Renal cortex interstitium (tissue), 11 donors: Measurements from ENCODE around the gene CAPNS1. TPM values are rescaled to one million over a fixed set of nuclear protein-coding genes. Genes with fewer than 3 reads are reported as not detected.
"Not testable (repeated sequence)": the region's sequence is repeated elsewhere in the genome, so short reads cannot be mapped to it uniquely, and the experiment has no call there.

ENCODE experiments used
- DNase-seq, 11 donors: peaks; one replicate each; pipeline ENCODE4 v3.0.0-alpha.2; 2013; ENCODE audit warnings: low read depth in 9 of 11, low spot score in 4 of 11; ENCODE audit errors: extremely low read depth in 1 of 11
- polyA plus RNA-seq, 3 donors: library from polyadenylated mRNA; unstranded; fragments of 120-200 nt; gene quantifications; one replicate each; pipeline ENCODE4 v1.2.1, GENCODE V29; 2013; ENCODE audit not compliant: insufficient read length in 3 of 3

Gene CAPNS1
- polyA plus RNA-seq, 3 donors = 522 to 608 (median 545) TPM

DNA sequence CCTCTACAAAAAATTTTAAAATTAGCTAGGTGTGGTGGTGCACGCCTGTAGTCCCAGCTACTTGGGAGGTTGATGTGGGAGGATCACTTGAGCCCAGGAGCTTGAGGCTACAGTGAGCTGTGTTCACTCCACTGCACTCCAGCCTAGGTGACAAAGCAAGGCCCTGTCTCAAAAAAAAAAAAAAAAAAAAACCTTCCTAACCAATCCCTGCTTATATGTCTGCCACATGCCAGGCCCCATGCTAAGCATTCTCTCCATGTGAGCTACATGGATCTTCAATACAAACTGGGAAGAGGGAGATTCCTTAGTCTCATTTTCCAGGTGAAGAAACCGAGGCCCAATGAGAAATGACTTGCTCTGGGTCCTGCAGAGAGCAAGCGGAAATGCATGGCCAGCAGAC lies 31.2 kb upstream of the CAPNS1 start:
- no peak for DNase-seq

DNA sequence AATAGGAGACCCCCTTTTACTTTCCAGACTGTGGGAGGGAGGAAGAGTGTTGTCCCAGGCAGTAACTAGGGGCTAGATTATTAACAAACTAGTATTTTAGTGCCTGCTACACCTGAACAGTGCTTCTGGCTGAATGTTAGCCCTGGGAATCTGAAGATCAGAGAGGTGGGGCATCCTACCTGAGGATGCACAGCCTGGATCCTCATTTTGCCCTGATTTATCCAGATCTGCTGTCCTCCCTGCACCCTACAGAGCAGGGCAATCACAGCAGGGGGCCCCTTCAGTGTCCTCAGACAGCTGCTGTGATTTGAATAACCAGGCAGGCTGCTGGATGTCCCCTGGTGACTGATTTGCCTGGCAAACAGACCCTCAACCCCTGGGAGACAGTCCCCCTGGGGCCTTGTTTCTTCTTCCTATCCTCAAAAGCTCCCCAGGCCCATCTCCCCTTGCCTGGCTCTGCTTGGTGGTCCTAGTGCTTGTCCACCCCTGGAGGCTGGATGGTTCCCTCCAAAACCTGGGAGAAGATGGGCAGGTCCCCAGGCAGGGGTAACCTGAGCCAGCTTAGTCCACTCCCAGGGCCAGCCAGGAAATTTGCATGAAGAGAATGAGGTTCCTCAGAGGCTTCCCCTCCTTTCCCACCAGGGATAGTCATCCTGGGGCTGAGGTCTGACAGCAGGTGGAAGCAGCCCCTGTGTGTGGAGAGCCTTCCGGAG lies 29.2 kb upstream of the CAPNS1 start, which contains the start of gene OVOL3:
OVOL3 (plus strand) TSS at position 657 of the 713 bp plus-strand sequence. CDS start 60 bp downstream, outside the sequence.
- DNase-seq = no peak

DNA sequence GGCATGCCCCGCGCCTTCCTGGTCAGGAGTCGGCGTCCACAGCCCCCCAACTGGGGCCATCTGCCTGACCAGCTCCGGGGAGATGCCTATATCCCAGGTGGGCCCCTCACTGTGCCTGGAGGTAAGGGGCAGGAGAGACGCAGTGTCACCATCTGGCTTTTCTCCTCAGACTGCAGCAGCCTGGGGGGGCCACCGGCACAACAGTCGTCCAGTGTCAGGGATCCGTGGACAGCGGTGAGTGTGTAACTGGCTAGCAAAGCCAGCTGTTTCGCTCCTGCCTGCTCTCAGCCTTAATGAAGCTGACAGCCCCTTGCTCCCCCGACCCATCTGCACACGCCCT lies 28.7 kb upstream of the CAPNS1 start:
- no peak for DNase-seq

DNA sequence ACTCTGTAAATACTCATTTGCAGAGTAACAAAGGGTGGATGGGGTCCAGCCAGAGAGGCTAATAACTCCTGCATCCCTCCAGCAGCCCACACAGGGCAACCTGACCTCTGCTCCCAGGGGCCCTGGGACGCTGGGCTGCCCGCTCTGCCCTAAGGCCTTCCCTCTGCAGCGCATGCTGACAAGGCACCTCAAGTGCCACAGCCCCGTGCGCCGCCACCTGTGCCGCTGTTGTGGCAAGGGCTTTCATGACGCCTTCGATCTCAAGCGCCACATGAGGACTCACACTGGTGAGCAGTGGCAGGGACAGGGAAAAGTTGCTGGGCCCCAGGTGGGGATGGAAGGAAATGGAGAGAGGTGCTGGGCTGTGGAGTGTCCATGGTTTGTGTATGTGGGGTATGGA lies 27.2 kb upstream of the CAPNS1 start:
- no peak for DNase-seq

DNA sequence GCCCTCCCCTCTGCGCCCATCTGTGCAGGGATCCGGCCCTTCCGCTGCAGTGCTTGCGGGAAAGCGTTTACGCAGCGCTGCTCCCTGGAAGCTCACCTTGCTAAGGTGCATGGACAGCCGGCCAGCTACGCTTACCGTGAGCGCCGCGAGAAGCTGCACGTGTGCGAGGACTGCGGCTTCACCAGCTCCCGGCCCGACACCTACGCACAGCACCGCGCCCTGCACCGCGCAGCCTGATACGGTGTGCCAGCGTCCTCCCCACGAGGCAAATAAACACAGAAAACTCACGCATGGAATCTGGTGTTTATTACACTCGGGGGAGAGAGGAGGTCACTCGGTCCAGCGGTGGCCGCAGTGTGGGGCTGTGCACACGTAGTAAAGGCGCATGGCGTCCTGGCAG lies 26.4 kb upstream of the CAPNS1 start:
- DNase-seq = no peak

DNA sequence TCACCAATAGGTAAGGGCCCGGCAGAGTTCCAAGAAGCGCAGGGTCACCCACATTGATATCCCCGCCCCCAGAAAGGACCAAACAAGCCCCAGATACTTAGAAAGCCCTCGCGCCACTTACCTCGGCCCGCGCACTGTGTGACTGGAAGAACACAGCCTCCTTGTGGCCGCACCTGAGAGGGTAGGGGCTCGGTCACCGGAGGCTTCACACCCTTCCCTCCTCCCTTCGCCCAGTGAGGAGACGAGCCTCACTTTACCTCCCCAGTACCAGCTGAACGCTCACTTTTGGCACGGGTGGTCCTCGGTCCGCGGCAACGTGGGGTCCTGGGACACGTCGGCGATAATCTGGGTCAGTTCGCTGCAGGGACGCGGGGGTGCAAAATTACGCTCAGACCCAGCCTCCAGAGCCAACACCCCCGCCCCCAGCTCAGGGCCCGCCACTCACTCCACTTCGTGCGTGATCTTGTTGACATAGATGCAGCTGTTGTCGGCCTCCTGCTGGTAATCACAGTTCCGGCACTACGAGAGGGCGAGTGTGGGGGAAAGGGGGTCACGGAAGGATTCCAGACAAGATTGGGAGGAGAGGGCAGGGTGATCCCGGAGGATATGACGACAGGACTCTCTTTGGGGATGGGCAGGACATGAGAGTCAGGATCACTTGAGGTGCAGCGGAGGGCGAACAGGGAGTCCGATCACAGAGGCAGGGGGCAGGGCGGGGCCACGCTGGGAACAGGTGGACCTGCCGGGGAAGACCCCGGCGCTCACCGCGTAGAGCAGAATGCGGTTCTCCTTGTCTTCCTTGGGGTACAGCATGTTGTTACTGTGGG lies 25.8 kb upstream of the CAPNS1 start:
- peak in 1 of 11 donors; percentile 17 for DNase-seq

DNA sequence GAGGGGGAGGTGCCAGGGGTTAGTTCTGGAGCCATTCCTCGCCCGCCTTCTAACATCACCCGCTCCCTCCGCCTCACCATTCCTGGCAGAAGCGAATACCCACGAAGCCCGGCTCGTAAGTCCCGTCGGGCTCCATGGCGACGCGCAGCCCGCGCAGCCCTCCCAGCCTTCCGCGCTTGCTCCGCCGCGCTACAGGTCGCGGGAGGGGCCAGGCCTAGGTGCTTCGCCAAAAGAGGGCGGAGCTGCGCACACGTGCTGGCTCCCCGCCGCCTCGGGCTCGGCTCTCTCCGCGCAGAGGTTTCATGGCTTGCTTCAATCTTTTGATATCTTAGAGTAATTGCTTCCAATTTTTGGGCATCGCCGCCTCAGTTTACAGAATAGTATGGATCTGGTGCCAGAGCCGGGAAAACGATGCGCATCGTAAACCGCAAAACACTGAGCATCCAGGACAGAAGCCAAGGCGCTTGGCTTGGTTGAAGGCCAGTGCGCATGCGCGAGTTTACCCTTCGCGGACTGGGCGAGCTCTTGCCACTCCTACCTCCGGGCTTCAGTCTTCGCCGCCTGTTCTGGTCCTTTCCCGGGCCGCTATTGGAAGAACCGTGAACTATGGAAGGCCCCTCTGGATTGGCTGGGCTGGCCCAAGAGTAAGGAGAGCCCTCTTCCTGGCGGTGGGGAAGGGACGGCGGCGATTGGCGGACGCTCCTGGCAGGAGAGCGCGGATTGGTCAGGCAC lies 25.0 kb upstream of the CAPNS1 start, which contains the start of gene POLR2I:
POLR2I (minus strand) TSS at position 155 of the 732 bp plus-strand sequence; CDS start at position 136, 19 bp downstream.
- DNase-seq = peak; percentile 98 to 100 (median 99)

DNA sequence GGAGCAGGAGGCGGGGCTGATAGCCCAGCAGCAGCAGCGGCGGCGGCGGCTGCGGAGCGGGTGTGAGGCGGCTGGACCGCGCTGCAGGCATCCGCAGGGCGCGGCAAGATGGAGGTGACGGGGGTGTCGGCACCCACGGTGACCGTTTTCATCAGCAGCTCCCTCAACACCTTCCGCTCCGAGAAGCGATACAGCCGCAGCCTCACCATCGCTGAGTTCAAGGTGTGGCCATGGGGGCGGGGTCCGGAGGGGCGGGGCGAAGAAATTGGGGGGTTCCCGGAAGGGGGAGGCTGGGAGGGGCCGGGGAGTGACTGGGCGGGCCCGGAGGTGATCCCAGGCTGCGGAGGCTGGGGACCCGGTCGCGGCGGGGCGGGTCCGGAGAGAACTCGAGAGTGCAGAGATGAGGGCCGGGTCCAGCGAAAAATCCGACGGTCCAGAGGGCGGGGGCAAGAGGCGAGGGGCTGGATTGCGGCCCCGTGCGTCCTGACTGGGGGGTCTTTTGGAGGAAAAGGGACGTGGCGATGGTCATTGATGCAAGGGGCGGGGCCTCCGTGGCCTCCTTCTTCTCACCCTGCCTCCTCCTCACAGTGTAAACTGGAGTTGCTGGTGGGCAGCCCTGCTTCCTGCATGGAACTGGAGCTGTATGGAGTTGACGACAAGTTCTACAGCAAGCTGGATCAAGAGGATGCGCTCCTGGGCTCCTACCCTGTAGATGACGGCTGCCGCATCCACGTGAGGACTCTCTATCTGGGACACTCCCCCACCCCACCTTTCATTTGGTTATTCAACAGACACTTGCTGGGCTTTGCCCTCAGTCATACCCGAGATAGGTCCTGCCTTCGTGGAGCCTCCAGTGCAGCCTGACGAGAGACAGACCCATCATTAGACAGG lies 24.2 kb upstream of the CAPNS1 start, which contains the start of gene TBCB:
TBCB (plus strand) TSS at position 16 of the 891 bp plus-strand sequence; CDS start at position 109, 93 bp downstream.
- no peak for DNase-seq

DNA sequence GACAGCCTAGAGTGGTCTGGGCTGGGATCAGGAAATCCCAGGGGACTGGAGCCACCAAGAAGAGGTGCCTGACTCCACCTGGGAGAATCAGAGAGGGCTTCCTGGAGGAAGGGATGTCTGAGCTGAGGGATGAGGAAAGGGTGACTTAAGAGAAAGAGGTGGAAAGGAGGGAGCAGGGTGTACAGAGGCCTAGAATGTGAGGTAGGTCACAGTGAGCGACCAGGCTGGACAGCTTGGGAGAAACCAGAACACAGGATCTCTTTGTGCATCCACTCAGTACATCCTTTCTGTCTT lies 23.6 kb upstream of the CAPNS1 start:
- no peak for DNase-seq

DNA sequence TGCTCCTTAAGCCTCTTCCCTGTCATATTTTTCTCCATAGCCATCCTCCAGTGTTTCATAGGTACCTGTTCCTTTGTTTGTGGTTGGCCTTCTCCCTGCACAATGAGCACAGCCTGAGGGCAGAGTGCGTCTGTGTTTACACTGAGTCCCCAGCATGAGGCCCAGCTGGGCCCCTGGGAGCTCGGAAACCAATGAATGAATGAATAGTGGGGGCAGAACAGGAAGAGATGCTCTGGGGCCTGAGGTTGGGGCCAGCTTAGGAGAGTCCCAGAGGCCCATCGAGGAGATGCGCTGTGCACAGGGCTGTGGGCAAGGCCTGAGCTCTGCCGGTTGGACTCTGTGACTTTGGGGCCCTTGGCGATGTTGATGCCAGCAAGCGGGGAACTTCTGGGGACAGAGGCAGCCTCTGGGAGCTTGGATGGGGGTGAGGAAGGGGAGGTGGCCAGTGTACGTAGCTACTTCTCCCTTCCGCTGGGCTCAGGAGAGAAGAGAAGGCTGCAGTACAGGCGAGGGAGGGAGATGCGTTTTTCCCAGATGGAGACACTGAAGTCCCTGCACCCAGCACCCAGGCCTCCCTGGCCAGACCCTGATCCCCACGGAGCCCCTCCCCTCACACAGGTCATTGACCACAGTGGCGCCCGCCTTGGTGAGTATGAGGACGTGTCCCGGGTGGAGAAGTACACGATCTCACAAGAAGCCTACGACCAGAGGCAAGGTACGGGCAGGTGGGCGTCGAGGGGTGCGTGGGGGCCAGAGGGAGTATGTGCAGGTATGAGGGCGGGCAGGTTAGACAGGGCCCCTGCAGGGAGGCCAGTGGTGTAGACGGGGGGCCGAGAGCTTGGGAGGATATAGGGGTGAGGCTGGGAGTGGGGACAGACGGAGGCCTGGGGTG lies 19.5 kb upstream of the CAPNS1 start:
- DNase-seq = no peak

DNA sequence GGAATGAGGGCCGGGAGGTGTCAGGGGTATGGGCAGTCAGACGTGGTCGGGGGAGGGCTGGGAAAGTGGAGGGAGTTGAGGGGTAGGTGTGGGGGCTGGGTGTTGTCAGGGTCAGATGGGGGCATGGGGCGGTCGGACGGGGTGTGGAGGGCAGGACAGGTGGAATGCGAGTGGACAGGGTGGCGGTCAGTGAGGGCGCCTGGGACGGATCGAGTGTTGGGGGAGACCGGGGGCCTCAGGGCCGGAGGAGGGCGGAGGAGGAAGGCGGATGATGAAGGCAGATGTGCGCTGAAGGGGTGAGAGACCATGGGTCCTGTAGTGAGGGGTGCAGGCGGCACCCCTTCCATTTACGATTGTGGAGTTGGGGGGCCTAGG lies 18.9 kb upstream of the CAPNS1 start:
- no peak for DNase-seq

DNA sequence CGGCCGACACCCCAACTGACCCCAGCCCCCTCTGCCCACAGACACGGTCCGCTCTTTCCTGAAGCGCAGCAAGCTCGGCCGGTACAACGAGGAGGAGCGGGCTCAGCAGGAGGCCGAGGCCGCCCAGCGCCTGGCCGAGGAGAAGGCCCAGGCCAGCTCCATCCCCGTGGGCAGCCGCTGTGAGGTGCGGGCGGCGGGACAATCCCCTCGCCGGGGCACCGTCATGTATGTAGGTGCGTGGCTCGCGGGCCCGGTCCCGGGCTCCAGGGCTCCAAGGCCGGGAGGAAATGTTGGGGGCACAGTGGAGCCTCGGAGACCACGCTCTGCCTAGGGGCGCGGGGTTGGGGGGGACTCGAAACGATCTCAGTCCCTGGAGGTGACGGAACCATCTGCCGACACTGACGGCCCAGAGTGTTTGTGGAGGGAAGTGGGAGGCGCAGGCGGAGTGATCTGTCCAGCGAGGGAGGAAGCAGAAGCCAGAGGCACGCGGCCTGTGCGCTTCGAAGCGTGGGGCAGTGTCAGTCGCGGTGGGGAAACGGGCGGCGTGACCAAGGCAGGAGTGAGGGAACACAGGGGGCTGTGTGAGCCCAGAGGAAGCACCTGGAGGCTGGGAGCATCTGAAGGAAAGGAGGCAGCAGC lies 18.3 kb upstream of the CAPNS1 start:
- DNase-seq = no peak

DNA sequence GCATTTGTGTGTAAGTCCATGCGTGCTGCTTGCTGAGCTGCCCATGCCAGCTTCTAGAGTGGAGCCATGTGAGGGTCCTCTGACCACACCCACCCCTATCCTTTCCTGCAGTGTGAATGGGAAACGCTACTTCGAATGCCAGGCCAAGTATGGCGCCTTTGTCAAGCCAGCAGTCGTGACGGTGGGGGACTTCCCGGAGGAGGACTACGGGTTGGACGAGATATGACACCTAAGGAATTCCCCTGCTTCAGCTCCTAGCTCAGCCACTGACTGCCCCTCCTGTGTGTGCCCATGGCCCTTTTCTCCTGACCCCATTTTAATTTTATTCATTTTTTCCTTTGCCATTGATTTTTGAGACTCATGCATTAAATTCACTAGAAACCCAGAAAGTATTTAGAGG lies 14.3 kb upstream of the CAPNS1 start:
- no peak for DNase-seq

DNA sequence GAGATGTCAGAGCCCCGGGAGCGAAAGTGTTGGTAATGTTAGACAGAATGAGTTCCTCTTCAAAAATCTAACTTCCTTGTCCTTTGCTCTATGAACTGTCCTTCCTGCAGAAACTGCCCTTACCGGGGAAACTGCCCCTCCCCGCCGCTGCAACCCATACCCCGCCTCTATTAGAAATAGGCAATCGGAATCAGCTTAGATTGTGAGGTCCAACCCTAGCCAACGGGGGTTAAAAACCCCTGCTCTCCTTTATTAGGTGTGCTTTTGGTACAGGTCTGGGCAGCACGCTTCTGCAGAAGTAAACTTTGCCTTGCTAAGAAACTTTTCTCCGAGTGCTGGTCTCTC lies 11.5 kb upstream of the CAPNS1 start:
- no peak for DNase-seq

DNA sequence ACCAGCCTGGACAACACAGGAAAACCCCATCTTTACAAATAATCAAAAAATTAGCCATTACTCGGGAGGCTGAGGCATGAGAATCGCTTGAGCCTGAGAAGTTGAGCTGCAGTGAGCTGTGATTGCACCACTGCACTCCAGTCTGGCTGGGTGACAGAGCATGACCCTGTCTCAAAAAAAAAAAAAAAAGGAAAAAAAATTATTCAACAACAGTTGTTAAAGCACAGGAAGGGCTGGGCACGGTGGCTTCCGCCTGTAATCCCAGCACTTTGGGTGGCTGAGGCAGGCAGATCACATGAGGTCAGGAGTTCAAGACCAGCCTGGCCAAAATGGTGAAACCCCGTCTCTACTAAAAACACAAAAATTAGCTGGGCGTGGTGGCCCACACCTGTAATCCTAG lies 8.6 kb upstream of the CAPNS1 start:
- DNase-seq = not testable (repeated sequence)

DNA sequence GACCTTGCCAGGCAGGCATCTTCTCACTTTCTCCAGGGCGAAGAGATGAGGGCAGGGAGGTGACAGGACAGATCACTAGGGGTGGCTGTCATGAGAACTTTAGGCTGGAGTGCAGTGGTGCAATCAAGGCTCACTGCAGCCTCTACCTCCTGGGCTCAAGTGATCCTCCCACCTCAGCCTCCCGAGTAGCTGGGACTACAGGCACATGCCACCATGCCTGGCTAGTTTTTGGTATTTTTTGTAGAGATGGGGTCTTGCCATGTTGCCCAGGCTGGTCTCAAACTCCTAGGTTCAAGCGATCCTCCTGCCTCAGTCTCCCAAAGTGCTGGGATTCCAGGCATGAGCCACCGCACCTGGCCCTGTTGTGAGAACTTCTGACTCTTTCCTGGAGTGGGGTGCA lies 5.0 kb upstream of the CAPNS1 start:
- DNase-seq = not testable (repeated sequence)

DNA sequence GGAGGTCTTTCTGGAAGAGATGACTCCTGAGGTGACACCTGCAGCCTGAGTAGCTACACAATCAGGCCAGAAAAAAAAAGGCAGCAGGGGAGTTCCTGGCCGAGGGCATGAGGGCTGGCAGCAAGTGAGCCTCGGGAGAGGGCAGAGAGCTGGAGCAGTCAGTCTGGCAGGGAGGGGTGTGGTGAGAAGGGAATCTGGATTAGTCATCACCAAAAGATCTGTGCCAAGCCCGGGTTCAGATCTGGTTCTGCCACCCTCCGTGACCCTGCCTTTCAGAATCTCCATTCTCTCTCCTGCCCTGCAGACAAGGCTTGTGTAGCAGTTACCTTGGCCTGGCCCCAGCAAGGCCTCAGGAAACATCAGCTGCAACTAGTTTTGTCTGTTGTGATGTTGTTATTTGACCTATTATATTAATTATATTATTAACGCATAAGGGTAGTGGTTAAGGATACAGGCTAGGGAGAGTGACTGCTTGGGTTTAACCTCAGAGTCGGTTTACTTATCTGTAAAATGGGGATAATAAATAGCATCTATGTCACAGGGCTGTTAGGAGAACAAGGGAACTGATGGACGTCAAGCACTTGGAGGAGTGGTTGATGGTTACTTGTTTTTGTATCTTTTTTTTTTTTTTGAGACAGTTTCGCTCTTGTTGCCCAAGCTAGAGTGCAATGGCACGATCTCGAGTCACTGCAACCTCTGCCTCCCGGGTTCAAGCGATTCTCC lies 2.7 kb upstream of the CAPNS1 start:
- no peak for DNase-seq
